GM19463 (cell line): Measurements from ENCODE around the gene LECT2.

Experiments used
- ATAC-seq: cut with Tn5 transposase; IDR thresholded peaks from one replicate; pipeline ENCODE4 v1.9.1; 2021; ENCODE audit warnings: mild to moderate bottlenecking, moderate library complexity; ENCODE audit not compliant: unreplicated experiment

Gene LECT2

GRCh38 chr5:135942202-135942771 is 12.5 kb downstream of the LECT2 start:
- ATAC-seq = no peak

GRCh38 chr5:135941711-135942110 is 13.1 kb downstream of the LECT2 start:
- ATAC-seq = no peak

- no peak for ATAC-seq
Observed at GRCh38 chr5:135937245-135937911, 17.4 kb downstream of the LECT2 start.

GRCh38 chr5:135934939-135935338 is 19.8 kb downstream of the LECT2 start:
- no peak for ATAC-seq

GRCh38 chr5:135930949-135931295 is 23.9 kb downstream of the LECT2 start:
- ATAC-seq = no peak

- ATAC-seq = no peak
Observed at GRCh38 chr5:135930029-135930948, 24.5 kb downstream of the LECT2 start.

GRCh38 chr5:135921388-135921787 is 33.4 kb downstream of the LECT2 start:
- ATAC-seq = no peak

GRCh38 chr5:135920199-135920598 is 34.6 kb downstream of the LECT2 start:
- ATAC-seq = no peak

GRCh38 chr5:135916638-135917263 is 38.0 kb downstream of the LECT2 start:
- no peak for ATAC-seq

- no peak for ATAC-seq
Observed at GRCh38 chr5:135915466-135916001, 39.2 kb downstream of the LECT2 start.

- no peak for ATAC-seq
Observed at GRCh38 chr5:135913713-135914626, 40.8 kb downstream of the LECT2 start.

- ATAC-seq = no peak
Observed at GRCh38 chr5:135905144-135905543, 49.6 kb downstream of the LECT2 start.

- ATAC-seq = no peak
Observed at GRCh38 chr5:135901633-135902032, 53.1 kb downstream of the LECT2 start.

- ATAC-seq = no peak
Observed at GRCh38 chr5:135900276-135900675, 54.5 kb downstream of the LECT2 start.

GRCh38 chr5:135898651-135899050 is 56.1 kb downstream of the LECT2 start:
- ATAC-seq = no peak
